ENCODE data around the gene ZNF84.
A peak's percentile ranks its signal among the peaks of the same experiment; 100 is the strongest.

ZNF84 gene

DNA sequence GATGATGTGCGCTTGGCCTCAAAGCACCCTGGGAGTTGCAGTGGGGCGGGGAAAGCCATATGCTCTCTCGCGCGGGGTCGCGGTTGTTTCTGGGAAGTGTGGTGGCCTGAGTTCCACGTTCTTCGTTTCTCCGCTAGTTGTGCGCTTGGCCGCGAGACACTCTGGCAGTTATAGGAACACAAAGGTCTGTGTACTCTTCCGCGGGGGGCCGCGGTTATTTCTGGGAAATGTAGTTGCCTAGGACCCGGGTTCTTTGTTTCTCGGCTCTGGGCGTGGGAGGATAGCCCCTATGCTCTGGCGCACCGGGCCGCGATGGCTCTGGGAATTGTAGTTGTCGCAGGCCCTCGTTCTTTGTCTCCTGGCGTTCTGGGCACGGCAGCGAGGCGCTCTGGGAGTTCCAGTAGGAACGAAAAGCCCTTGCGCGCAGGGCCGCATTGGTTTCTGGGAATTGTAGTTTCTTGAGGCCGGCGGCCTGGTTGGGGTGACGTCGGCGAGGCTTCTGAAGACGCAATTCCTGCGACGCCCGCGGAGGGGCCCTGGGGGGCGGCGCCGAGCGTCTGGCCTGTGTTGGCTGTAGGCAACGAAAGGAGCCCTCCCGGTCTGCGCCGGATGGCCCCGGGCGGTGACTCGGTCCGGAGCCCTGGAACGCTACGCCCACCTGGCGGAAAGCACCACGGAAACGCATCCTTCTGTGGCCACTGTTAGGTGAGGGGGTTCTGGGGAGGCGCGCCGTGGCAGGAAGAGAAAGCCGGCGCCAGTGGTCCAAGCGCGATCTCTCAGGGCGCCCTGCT, 43.3 kb downstream of the ZNF84 start, which contains the start of gene ZNF140:
TSS of gene ZNF140 (plus strand) at position 556 of the 791 bp plus-strand sequence. CDS start 398 bp downstream, outside the sequence.
- H3K9ac ChIP-seq (ENCODE audit: low read depth, low read length) = peak within 1 kb of the TSS; percentile 82
- no peaks in the 10 kb centered on the region for H3K4me1 ChIP-seq (ENCODE audit: insufficient read depth, low read length)
- peaks cover 28% of the 10 kb centered on the region for H3K9me3 ChIP-seq (ENCODE audit: control insufficient read depth, insufficient read depth, low read length)
- peaks cover 8% of the 10 kb centered on the region for H3K36me3 ChIP-seq (ENCODE audit: insufficient read depth, low read length)

DNA sequence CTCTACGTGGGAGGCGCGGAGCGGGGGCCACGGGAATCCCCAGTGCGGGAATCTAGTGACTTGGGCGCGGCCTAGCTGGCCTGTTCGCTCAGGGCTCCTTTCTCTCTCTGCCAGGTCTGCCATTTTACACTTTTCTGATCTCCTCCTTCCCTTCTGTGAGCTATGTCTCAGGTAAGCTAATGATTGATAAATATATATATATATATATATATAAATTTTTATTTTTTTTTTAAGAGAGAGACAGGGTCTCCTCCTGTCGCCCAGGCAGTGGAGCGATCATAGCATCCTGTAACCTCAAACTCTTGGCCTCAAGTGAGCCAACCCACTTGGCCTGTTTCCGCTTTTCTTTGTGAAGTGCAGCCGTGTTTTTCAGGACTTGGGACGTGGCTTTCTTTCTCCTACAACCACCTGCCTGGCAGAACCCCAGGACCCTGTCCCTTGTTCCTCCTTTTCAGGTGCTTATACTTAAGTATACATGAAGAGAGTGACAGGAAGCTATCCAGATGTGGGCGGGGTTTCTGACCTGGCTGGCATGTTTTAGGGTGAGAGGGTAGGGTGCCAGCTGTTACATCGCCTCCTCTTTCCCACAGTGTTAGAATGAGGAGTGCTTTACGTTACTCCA, 44.0 kb downstream of the ZNF84 start:
- H3K4me1 ChIP-seq (ENCODE audit: insufficient read depth, low read length) = no peaks in the 10 kb centered on the region
- peak overlapping the region; percentile 82 for H3K9ac ChIP-seq (ENCODE audit: low read depth, low read length)
- H3K36me3 ChIP-seq (ENCODE audit: insufficient read depth, low read length) = peaks cover 8% of the 10 kb centered on the region
- H3K9me3 ChIP-seq (ENCODE audit: control insufficient read depth, insufficient read depth, low read length) = peaks cover 28% of the 10 kb centered on the region

DNA sequence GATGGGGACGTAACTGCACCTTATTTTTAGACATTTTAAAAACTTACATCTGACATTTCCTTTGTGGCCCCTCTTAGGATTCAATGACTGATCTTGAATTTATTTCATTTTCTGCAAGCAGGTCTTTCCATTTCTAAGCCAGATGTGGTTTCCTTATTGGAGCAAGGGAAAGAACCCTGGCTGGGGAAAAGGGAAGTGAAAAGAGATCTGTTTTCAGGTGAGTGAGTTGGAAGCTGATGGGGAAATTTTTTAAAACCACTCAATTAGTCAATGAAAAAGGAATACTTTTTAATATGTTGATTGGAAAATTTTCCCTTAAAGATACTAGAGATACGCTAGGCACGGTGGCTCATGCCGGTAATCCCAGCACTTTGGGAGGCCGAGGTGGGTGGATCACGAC, 46.0 kb downstream of the ZNF84 start:
- Histone ChIP-seq H3K9ac (ENCODE audit: low read depth, low read length) (no peak overlapping the region), H3K36me3 (ENCODE audit: insufficient read depth, low read length) (peaks cover 8% of the 10 kb centered on the region), H3K4me1 (ENCODE audit: insufficient read depth, low read length) (no peaks in the 10 kb centered on the region), H3K9me3 (ENCODE audit: control insufficient read depth, insufficient read depth, low read length) (peaks cover 30% of the 10 kb centered on the region)

DNA sequence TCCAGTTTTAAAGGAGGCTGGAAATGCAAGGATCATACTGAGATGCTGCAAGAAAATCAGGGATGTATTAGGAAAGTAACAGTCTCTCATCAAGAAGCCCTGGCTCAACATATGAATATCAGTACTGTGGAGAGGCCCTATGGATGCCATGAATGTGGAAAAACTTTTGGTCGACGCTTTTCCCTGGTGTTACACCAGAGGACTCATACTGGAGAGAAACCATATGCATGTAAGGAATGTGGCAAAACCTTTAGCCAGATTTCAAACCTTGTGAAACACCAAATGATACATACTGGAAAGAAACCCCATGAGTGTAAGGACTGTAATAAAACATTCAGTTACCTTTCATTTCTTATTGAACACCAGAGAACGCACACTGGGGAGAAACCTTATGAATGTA, 68.3 kb downstream of the ZNF84 start:
- H3K36me3 ChIP-seq (ENCODE audit: insufficient read depth, low read length) = peaks cover 17% of the 10 kb centered on the region; the same call in 1 of the 2 replicates
- no peak overlapping the region for H3K9ac ChIP-seq (ENCODE audit: low read depth, low read length)
- H3K9me3 ChIP-seq (ENCODE audit: control insufficient read depth, insufficient read depth, low read length) = peaks cover 67% of the 10 kb centered on the region
- no peaks in the 10 kb centered on the region for H3K4me1 ChIP-seq (ENCODE audit: insufficient read depth, low read length)

DNA sequence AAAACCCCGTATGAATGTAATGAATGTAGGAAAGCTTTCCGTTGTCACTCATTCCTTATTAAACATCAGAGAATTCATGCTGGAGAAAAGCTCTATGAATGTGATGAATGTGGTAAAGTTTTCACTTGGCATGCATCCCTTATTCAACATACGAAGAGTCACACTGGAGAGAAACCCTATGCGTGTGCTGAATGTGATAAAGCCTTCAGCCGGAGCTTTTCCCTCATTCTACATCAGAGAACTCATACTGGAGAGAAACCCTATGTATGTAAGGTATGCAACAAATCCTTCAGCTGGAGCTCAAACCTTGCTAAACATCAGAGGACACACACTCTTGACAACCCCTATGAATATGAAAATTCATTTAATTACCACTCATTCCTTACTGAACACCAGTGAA, 68.9 kb downstream of the ZNF84 start:
- Histone ChIP-seq H3K9me3 (ENCODE audit: control insufficient read depth, insufficient read depth, low read length) (peaks cover 65% of the 10 kb centered on the region), H3K4me1 (ENCODE audit: insufficient read depth, low read length) (no peaks in the 10 kb centered on the region), H3K36me3 (ENCODE audit: insufficient read depth, low read length) (peaks cover 16% of the 10 kb centered on the region; the same call in 1 of the 2 replicates), H3K9ac (ENCODE audit: low read depth, low read length) (no peak overlapping the region)

DNA sequence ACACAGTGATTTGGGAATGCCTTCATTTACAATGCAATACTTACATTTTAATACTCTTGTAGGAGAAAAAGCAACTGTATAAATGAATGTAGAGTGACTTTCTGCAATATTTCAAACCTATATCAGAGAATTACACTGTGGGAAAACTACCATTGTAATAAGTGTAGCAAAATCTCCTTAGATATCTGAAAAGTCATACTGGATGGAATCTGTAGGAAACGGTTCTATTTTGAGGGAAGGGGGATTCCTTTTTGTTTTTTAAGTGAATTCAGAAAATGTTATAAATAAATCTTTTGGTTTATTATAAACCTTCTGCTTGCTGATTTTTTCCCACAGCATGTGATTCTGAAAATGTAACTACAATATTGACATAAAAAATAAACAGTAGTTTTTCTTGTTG, 69.8 kb downstream of the ZNF84 start:
- Histone ChIP-seq H3K9ac (ENCODE audit: low read depth, low read length) (no peak overlapping the region), H3K4me1 (ENCODE audit: insufficient read depth, low read length) (no peaks in the 10 kb centered on the region), H3K9me3 (ENCODE audit: control insufficient read depth, insufficient read depth, low read length) (peaks cover 63% of the 10 kb centered on the region), H3K36me3 (ENCODE audit: insufficient read depth, low read length) (peaks cover 16% of the 10 kb centered on the region; the same call in 1 of the 2 replicates)

DNA sequence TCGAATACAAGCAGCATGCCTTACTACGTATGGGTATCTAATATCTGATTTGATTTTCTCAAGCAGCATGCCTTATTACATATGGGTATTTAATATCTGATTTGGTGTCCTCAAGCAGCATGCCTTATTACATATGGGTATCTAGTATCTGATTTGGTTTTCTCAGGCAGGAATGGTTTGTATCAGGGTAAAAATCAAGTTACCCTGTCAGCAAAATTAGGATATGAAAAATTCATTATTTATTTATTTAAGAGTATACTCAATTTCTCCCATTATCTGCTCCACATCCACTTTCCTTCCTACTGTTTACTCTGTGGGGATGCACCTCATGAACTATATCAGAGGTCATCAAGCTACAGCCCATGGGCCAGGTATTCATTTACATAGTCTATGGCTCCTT, 70.8 kb downstream of the ZNF84 start:
- H3K36me3 ChIP-seq (ENCODE audit: insufficient read depth, low read length) = peaks cover 16% of the 10 kb centered on the region; the same call in 1 of the 2 replicates
- H3K9ac ChIP-seq (ENCODE audit: low read depth, low read length) = no peak overlapping the region
- no peaks in the 10 kb centered on the region for H3K4me1 ChIP-seq (ENCODE audit: insufficient read depth, low read length)
- H3K9me3 ChIP-seq (ENCODE audit: control insufficient read depth, insufficient read depth, low read length) = peaks cover 63% of the 10 kb centered on the region
